ENCODE measurements around the gene EMILIN1. TPM values are rescaled to one million over a fixed set of nuclear protein-coding genes. Genes with fewer than 3 reads are reported as not detected.

EMILIN1 gene
- total RNA-seq, 1 experiment from 2014 or later, result 0.31 TPM

DNA sequence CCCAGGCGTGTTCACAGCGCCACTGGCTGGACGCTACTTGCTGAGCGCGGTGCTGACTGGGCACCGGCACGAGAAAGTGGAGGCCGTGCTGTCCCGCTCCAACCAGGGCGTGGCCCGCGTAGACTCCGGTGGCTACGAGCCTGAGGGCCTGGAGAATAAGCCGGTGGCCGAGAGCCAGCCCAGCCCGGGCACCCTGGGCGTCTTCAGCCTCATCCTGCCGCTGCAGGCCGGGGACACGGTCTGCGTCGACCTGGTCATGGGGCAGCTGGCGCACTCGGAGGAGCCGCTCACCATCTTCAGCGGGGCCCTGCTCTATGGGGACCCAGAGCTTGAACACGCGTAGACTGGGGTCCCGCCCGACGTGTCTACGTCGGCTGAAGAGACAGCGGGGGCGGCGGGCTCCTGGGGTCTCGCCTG, 7.3 kb downstream of the EMILIN1 start:
- H3K4me3 ChIP-seq (ENCODE audit: low read depth in 2 of 2, low read length in 2 of 2), result peak overlapping the region; percentile 61 to 62
- POLR2A ChIA-PET, result no interaction called here
- H3K9me3 ChIP-seq (ENCODE audit: control insufficient read depth, insufficient read depth, low read depth, low read length), result no peaks in the 10 kb centered on the region
- H3K27ac ChIP-seq (ENCODE audit: low read length), result peak overlapping the region; percentile 70
- ATAC-seq, result peak; percentile 76
- no peaks in the 10 kb centered on the region for H3K27me3 ChIP-seq (ENCODE audit: control insufficient read depth, insufficient read depth, low read length)
- TF ChIP-seq, protein P1, sequence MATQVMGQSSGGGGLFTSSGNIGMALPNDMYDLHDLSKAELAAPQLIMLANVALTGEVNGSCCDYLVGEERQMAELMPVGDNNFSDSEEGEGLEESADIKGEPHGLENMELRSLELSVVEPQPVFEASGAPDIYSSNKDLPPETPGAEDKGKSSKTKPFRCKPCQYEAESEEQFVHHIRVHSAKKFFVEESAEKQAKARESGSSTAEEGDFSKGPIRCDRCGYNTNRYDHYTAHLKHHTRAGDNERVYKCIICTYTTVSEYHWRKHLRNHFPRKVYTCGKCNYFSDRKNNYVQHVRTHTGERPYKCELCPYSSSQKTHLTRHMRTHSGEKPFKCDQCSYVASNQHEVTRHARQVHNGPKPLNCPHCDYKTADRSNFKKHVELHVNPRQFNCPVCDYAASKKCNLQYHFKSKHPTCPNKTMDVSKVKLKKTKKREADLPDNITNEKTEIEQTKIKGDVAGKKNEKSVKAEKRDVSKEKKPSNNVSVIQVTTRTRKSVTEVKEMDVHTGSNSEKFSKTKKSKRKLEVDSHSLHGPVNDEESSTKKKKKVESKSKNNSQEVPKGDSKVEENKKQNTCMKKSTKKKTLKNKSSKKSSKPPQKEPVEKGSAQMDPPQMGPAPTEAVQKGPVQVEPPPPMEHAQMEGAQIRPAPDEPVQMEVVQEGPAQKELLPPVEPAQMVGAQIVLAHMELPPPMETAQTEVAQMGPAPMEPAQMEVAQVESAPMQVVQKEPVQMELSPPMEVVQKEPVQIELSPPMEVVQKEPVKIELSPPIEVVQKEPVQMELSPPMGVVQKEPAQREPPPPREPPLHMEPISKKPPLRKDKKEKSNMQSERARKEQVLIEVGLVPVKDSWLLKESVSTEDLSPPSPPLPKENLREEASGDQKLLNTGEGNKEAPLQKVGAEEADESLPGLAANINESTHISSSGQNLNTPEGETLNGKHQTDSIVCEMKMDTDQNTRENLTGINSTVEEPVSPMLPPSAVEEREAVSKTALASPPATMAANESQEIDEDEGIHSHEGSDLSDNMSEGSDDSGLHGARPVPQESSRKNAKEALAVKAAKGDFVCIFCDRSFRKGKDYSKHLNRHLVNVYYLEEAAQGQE (IDR thresholded peaks at IDR 0.05; ENCODE audit: insufficient read depth in 1 of 2, low read depth in 2 of 2, low read length in 1 of 2), result no peak
- TF ChIP-seq SIN3A (IDR thresholded peaks at IDR 0.05; ENCODE audit: borderline replicate concordance, insufficient read depth, low read depth, low read length) (no peak), TCF7L2 (IDR thresholded peaks at IDR 0.05; ENCODE audit: low read depth, low read length) (no peak), POLR2AphosphoS5 (IDR thresholded peaks at IDR 0.05; ENCODE audit: low read depth, low read length) (no peak)
- TF ChIP-seq, protein P2, sequence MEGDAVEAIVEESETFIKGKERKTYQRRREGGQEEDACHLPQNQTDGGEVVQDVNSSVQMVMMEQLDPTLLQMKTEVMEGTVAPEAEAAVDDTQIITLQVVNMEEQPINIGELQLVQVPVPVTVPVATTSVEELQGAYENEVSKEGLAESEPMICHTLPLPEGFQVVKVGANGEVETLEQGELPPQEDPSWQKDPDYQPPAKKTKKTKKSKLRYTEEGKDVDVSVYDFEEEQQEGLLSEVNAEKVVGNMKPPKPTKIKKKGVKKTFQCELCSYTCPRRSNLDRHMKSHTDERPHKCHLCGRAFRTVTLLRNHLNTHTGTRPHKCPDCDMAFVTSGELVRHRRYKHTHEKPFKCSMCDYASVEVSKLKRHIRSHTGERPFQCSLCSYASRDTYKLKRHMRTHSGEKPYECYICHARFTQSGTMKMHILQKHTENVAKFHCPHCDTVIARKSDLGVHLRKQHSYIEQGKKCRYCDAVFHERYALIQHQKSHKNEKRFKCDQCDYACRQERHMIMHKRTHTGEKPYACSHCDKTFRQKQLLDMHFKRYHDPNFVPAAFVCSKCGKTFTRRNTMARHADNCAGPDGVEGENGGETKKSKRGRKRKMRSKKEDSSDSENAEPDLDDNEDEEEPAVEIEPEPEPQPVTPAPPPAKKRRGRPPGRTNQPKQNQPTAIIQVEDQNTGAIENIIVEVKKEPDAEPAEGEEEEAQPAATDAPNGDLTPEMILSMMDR (IDR thresholded peaks at IDR 0.05), result no peak; the same call in 1 of the 2 replicates
- no peaks in the 10 kb centered on the region for H3K36me3 ChIP-seq (ENCODE audit: control insufficient read depth, insufficient read depth, low read length)
- peak; percentile 42 for DNase-seq (ENCODE audit: low read depth, low spot score)
- in situ Hi-C loops (cut with HindIII; ENCODE audit: low pct_unique_long_range_greater_than_20kb, low sequenced_read_pairs), result no loop called here
- no TSS peak for BruUV-seq (replicated peaks)
- CTCF ChIA-PET, result interaction anchor here (2.0 kb wide), 1 partner anchor 124 kb away, joined by 5 read pairs; no protein-coding TSS in a partner anchor
- peaks cover 7% of the 10 kb centered on the region for H3K4me1 ChIP-seq (ENCODE audit: control insufficient read depth, insufficient read depth, low read length)
- intact Hi-C loops (cut with micrococcal nuclease; ENCODE audit: unreplicated experiment), result loop anchor here (10.0 kb wide), 1 partner anchor 121 kb away; no protein-coding TSS in a partner anchor

DNA sequence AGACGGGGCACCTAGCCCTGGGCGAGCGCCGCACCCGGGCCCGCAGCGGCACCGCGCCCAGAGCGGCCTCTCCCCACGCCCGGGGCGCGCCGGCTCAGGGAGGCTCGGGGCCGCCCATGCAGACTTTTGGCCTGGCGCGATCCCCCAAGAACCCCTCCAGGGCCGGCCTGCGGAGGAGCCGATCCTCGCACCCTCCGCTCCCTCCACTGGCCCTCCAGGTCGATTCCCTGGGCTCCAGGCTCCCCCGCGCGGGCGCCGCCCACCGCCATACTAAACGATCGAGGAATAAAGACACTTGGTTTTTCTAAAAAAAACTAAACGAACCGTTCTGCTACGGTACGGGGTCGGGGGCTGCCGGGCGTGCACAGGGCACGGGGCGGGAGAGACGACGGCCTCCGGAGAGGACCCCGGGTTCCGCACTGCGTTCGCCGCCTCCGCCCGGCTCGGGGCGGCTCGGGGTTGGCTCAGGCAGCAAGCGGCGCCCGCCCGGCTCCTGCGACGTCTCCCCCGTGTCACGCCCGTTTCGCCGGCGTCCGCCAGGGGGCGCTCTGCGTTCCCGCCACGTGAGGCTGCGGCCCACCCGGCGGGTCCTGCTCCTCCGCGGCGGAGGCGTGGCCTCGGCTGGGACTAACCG, 7.8 kb downstream of the EMILIN1 start:
- Histone ChIP-seq H3K4me3 (ENCODE audit: low read depth in 2 of 2, low read length in 2 of 2) (peak overlapping the region; percentile 61 to 62), H3K9me3 (ENCODE audit: control insufficient read depth, insufficient read depth, low read depth, low read length) (no peaks in the 10 kb centered on the region), H3K27ac (ENCODE audit: low read length) (peak overlapping the region; percentile 70), H3K4me1 (ENCODE audit: control insufficient read depth, insufficient read depth, low read length) (peaks cover 7% of the 10 kb centered on the region), H3K36me3 (ENCODE audit: control insufficient read depth, insufficient read depth, low read length) (no peaks in the 10 kb centered on the region), H3K27me3 (ENCODE audit: control insufficient read depth, insufficient read depth, low read length) (no peaks in the 10 kb centered on the region)
- TF ChIP-seq, protein P2 (IDR thresholded peaks at IDR 0.05), result peak; percentile 97
- no peak for TF ChIP-seq SIN3A (IDR thresholded peaks at IDR 0.05; ENCODE audit: borderline replicate concordance, insufficient read depth, low read depth, low read length)
- TF ChIP-seq, protein P1 (IDR thresholded peaks at IDR 0.05; ENCODE audit: insufficient read depth in 1 of 2, low read depth in 2 of 2, low read length in 1 of 2), result 0 out of 4 replicates have a peak, but pooled peaks of 1 of the 2 experiments have one; percentile 21
- BruUV-seq (replicated peaks), result no TSS peak
- CTCF ChIA-PET, result interaction anchor here (2.0 kb wide), 1 partner anchor 124 kb away, joined by 5 read pairs; no protein-coding TSS in a partner anchor
- DNase-seq (ENCODE audit: low read depth, low spot score) (peak; percentile 59), ATAC-seq (peak; percentile 90)
- POLR2A ChIA-PET, result no interaction called here
- intact Hi-C loops (cut with micrococcal nuclease; ENCODE audit: unreplicated experiment) (loop anchor here (10.0 kb wide), 1 partner anchor 121 kb away; no protein-coding TSS in a partner anchor), in situ Hi-C loops (cut with HindIII; ENCODE audit: low pct_unique_long_range_greater_than_20kb, low sequenced_read_pairs) (no loop called here)

Measured in Panc1 (cell line).